GM21825 (cell line): ENCODE data around the gene NSUN6.

ENCODE experiments used
- ATAC-seq: cut with Tn5 transposase; IDR thresholded peaks from one replicate; pipeline ENCODE4 v1.9.1; 2021; ENCODE audit warnings: mild to moderate bottlenecking, moderate library complexity; ENCODE audit not compliant: unreplicated experiment

NSUN6 gene

DNA sequence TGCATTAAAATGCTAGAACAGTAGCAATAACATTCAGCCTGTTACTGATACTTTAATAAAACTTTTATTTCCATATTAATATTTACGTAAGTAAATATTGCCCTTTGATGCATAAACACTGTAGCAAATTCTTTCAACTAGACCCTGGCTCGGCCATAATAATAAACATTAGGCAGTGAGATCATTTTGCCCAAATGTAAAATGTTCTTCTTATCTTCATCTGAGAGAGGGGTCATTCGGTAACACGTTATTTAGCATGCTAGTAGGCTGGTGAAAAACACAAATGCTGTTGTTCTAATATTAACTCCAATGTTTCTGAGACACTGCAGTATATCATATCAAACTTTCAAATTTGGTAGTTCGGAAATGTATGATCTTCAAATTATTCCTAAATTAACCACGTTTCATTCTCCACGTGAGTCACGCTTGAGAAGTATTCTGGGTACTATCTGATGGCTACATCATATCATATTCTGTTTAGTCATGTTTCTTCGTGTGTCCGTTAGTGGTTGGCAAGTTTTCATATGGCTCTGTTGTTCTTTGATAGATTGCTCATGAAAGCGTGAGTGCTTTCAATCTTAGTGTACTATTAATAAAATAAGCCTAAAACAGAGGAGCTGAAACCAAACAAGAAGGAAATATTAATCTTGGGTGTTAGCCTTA, 145.8 kb downstream of the NSUN6 start:
- no peak for ATAC-seq

- no peak for ATAC-seq
Observed at GRCh38 chr10:18504161-18504560, 147.2 kb downstream of the NSUN6 start.

DNA sequence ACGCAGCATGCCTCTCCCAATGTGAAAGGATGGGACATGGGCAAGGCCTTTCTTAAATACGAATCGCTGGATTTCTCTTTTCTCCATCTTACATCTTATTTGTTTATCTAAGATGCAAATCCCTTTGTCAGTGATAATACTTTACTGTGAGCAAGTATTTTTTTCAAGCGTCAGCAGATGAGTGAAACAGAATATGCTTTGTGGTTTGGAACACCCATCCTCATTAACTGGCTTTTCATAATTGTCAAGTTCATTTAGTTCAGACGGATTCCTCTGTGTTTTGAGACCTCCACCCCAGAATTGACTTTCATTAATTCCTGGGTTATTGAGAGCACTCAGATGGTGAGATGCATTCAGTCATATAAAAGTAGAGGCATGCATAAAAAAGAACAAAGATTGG, 149.8 kb downstream of the NSUN6 start:
- ATAC-seq: no peak

DNA sequence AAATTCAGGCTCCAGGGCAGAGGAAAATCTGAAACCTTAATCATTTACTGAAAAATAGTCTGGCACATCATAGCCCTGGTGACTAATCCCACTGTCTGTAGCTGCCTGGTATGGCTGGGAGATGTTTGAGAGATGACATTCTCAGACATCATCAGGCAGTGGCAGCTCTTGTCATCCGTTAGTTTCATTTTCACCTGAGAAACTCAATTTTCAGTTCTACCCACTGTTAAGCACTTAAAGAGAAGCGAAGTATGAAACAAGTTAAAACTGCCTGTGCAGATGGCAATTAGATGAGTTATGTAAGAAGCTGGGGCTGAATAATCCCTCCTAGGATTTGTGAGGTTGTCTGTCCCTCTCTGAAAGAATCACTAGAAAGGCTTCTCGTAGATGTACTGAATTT, 150.2 kb downstream of the NSUN6 start:
- peak; percentile 91 for ATAC-seq

DNA sequence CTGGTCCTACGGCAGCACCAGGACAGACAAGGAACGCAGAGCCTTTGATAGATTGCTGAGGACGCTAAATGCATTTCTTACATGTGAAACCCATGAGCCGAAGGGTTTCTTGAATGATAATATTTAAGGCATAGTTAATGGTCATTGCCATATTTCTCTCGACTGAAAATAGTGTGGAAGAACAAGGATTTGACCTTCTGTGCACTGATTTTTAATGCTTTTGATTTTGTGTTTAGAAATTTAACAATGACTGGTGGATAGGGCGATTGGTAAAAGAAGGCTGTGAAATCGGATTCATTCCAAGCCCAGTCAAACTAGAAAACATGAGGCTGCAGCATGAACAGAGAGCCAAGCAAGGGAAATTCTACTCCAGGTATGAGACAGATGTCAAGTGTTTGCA, 150.8 kb downstream of the NSUN6 start:
- no peak for ATAC-seq

DNA sequence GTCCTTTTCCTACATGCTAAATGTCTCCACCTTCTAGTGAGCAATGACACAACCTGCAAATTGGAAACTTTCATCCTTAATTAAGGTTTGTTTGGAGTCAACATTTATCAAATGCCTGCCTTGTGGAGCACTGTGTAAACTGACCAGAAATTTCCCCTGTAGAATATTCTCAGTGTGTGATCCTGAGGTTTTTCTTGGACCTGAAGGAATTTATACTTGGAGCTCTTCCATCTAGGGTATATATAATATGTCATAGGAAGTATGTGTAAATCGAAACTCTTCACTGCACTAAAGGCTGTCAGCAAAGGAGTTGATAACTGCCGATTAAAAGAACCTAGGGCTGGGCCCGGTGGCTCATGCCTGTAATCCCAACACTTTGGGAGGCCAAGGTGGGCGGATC, 152.4 kb downstream of the NSUN6 start:
- ATAC-seq: no peak

DNA sequence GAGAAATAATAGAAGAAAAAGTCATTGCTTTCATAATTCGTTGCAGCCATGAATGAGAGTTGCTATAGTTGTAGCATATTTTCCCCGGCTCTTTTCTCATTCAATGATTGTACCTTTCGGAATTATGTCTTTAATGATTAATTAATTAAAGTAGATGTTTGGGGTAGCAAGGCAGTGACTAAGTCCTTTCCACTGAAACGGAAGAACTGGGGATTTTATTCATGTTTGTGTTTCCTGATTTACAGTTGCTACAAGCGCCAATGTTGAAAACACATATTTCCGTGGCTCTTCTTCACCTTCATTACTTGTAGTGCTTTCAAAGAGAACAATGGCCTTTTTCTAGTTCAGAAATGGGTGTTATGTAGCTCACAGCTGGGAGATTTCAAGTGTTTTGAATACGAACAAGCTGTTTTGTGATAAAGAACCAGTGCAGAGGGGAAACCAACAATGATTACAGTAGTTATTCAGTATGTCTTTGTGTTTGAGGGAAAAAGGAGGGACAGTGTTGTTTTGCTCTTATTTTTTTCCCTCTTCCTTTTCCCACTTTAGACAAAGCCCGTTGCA, 153.5 kb downstream of the NSUN6 start:
- ATAC-seq: no peak
